ENCODE results near the gene CD36. TPM values are rescaled to one million over a fixed set of nuclear protein-coding genes. Genes with fewer than 3 reads are reported as not detected.

The CD36 gene
- total and polyA plus RNA-seq, 2 of the 8 experiments (the other 6 are each of a cell fraction or from before 2014, with no cell fraction given) = 0.33 to 0.60 TPM

GRCh38 chr7:80719261-80719660, 80.8 kb downstream of the CD36 start:
- Histone ChIP-seq H3K4me3 (ENCODE audit: extremely low read depth in 1 of 4, insufficient read depth in 2 of 4, low read depth in 3 of 4, low read length in 4 of 4) (no peak overlapping the region), H3K56ac (replicated peaks; ENCODE audit: insufficient read length, low read depth, low read length) (no peak overlapping the region), H3K27me3 (replicated peaks in 1 of 4; ENCODE audit: control insufficient read depth in 3 of 4, extremely low read depth in 1 of 4, insufficient read depth in 3 of 4, low read length in 3 of 4) (no peaks in the 10 kb centered on the region), H3K14ac (ENCODE audit: insufficient read length) (no peak overlapping the region), H3K18ac (ENCODE audit: extremely low read depth, low read length) (no peak overlapping the region), H3K36me3 (ENCODE audit: control insufficient read depth in 2 of 4, insufficient read depth in 4 of 4, low read length in 3 of 4) (no peaks in the 10 kb centered on the region), H2AK5ac (ENCODE audit: low read depth, low read length) (no peak overlapping the region), H2AFZ (ENCODE audit: low read length) (no peak overlapping the region), H2BK15ac (ENCODE audit: low read length) (no peak overlapping the region), H3K79me2 (ENCODE audit: control insufficient read depth in 1 of 2, insufficient read depth in 2 of 2, low read length in 2 of 2) (no peaks in the 10 kb centered on the region), H2BK5ac (ENCODE audit: low read depth, low read length) (no peak overlapping the region), H3K23ac (ENCODE audit: insufficient read length) (no peak overlapping the region), H3K4ac (replicated peaks; ENCODE audit: insufficient read length, low read depth, low read length) (no peak overlapping the region), H4K20me1 (replicated peaks in 1 of 2; ENCODE audit: control insufficient read depth in 1 of 2, insufficient read depth in 2 of 2, low read length in 2 of 2) (no peaks in the 10 kb centered on the region), H3K4me2 (ENCODE audit: insufficient read depth in 1 of 2, low read depth in 2 of 2, low read length in 2 of 2) (no peak overlapping the region), H4K91ac (replicated peaks; ENCODE audit: insufficient read length, low read length) (no peak overlapping the region), H2BK120ac (replicated peaks; ENCODE audit: low read depth, low read length) (no peak overlapping the region), H2BK20ac (ENCODE audit: low read length) (no peak overlapping the region), H4K8ac (ENCODE audit: extremely low read depth, insufficient read depth, low read length) (no peak overlapping the region), H3K79me1 (ENCODE audit: low read depth, low read length) (no peaks in the 10 kb centered on the region), H3K9me3 (ENCODE audit: insufficient read depth in 2 of 2, low read depth in 1 of 2, low read length in 1 of 2) (no peaks in the 10 kb centered on the region), H3K27ac (ENCODE audit: low read depth, low read length) (no peak overlapping the region), H3K9ac (replicated peaks in 1 of 4; ENCODE audit: extremely low read depth in 1 of 4, low read depth in 3 of 4, low read length in 3 of 4) (no peak overlapping the region), H2BK12ac (ENCODE audit: low read depth, low read length) (no peak overlapping the region), H4K5ac (ENCODE audit: insufficient read length, low read depth, low read length) (no peak overlapping the region), H3K23me2 (ENCODE audit: low read depth, low read length) (no peaks in the 10 kb centered on the region), H3K4me1 (replicated peaks in 1 of 4; ENCODE audit: control insufficient read depth in 3 of 4, insufficient read depth in 4 of 4, low read length in 3 of 4) (peaks cover 0 to 15% (median 9%) of the 10 kb centered on the region in 4 experiments; a peak in 3 of 7 replicates)
- no peak for DNase-seq (ENCODE audit: low read depth in 1 of 2, low spot score in 2 of 2)
- WGBS, 2 experiments (ENCODE audit: extremely low coverage in 1 of 2, insufficient coverage in 1 of 2, insufficient read length in 1 of 2, insufficient replicate concordance in 2 of 2, low coverage in 1 of 2, low lambda C conversion rate in 2 of 2, missing lambda C conversion rate in 1 of 2) = 86% methylated on average over 3 of the region's 3 CpGs; no CpG with 5 or more reads in 1 of the 2 experiments
- no peak for FAIRE-seq
- POLR2A ChIA-PET (ENCODE audit: partially characterized antibody) = no interaction called here
- CTCF ChIA-PET (ENCODE audit: partially characterized antibody) = interaction anchor here (0.5 to 1.2 kb wide), 3 partner anchors 14 to 55 kb away, joined by 3 read pairs; no protein-coding TSS in a partner anchor
- TF ChIP-seq TEAD4 (IDR thresholded peaks at IDR 0.05; ENCODE audit: low read depth, low read length) = no peak
- TF ChIP-seq BACH1 (IDR thresholded peaks at IDR 0.05; ENCODE audit: low read length) = no peak
- TF ChIP-seq SIRT6 (IDR thresholded peaks at IDR 0.05; ENCODE audit: low read length) = no peak
- TF ChIP-seq TCF12 (IDR thresholded peaks at IDR 0.05; ENCODE audit: low read depth, low read length) = no peak
- TF ChIP-seq JUN (IDR thresholded peaks at IDR 0.05; ENCODE audit: low read depth, low read length) = no peak
- no peak for TF ChIP-seq CEBPB (IDR thresholded peaks at IDR 0.05; ENCODE audit: low read depth, low read length)
- TF ChIP-seq ZNF274 (IDR thresholded peaks at IDR 0.05; ENCODE audit: borderline replicate concordance, extremely low read depth, low read length) = no peak
- no peak for TF ChIP-seq POLR2AphosphoS5 (IDR thresholded peaks at IDR 0.05; ENCODE audit: low read depth, low read length)
- no peak for TF ChIP-seq NRF1 (IDR thresholded peaks at IDR 0.05; ENCODE audit: low read depth, low read length)
- TF ChIP-seq CBX8 (IDR thresholded peaks at IDR 0.05; ENCODE audit: borderline replicate concordance, low read depth, low read length) = no peak
- TF ChIP-seq GTF2F1 (IDR thresholded peaks at IDR 0.05; ENCODE audit: borderline replicate concordance, low read depth, low read length) = no peak
- TF ChIP-seq JUND (IDR thresholded peaks at IDR 0.05; ENCODE audit: low read length) = no peak
- TF ChIP-seq YY1 (IDR thresholded peaks at IDR 0.05; ENCODE audit: low read depth, low read length) = no peak
- no peak for TF ChIP-seq KDM5A (IDR thresholded peaks at IDR 0.05; ENCODE audit: low read length)
- TF ChIP-seq SP4 (IDR thresholded peaks at IDR 0.05; ENCODE audit: low read length) = no peak
- no peak for TF ChIP-seq MAX (IDR thresholded peaks at IDR 0.05)
- TF ChIP-seq EGR1 (IDR thresholded peaks at IDR 0.05; ENCODE audit: borderline replicate concordance, low read depth, low read length) = no peak
- no peak for TF ChIP-seq CREB1 (IDR thresholded peaks at IDR 0.05)

All from H1 (cell line).